GM18519 (cell line): Measurements from ENCODE around the gene RGN.
A peak's percentile ranks its signal among the peaks of the same experiment; 100 is the strongest.
"Not testable (repeated sequence)": the region's sequence is repeated elsewhere in the genome, so short reads cannot be mapped to it uniquely, and the experiment has no call there.

Experiments used
- ATAC-seq: cut with Tn5 transposase; IDR thresholded peaks from one replicate; pipeline ENCODE4 v1.9.1; 2021; ENCODE audit warnings: mild to moderate bottlenecking, moderate library complexity; ENCODE audit not compliant: unreplicated experiment, low FRiP score

The RGN gene

GRCh38 chrX:47116551-47117110 is 38.4 kb downstream of the RGN start:
- not testable (repeated sequence) for ATAC-seq

GRCh38 chrX:47124466-47124865 is 46.2 kb downstream of the RGN start:
- ATAC-seq: not testable (repeated sequence)

- ATAC-seq: peak; percentile 89
Observed at GRCh38 chrX:47129157-47129898, 51.1 kb downstream of the RGN start.

GRCh38 chrX:47129899-47130358 is 51.7 kb downstream of the RGN start:
- no peak for ATAC-seq

GRCh38 chrX:47133493-47133892 is 55.2 kb downstream of the RGN start:
- ATAC-seq: no peak

GRCh38 chrX:47135650-47136049 is 57.4 kb downstream of the RGN start:
- not testable (repeated sequence) for ATAC-seq

GRCh38 chrX:47138171-47138570 is 59.9 kb downstream of the RGN start:
- no peak for ATAC-seq
